Measurements from ENCODE around the gene NUDT8. TPM values are rescaled to one million over a fixed set of nuclear protein-coding genes. Genes with fewer than 3 reads are reported as not detected.
A peak's percentile ranks its signal among the peaks of the same experiment; 100 is the strongest.
"Not testable (repeated sequence)": the region's sequence is repeated elsewhere in the genome, so short reads cannot be mapped to it uniquely, and the experiment has no call there.

Gene NUDT8
- total and polyA plus RNA-seq, 5 donors, result 45.6 to 121 (median 83.3) TPM

DNA sequence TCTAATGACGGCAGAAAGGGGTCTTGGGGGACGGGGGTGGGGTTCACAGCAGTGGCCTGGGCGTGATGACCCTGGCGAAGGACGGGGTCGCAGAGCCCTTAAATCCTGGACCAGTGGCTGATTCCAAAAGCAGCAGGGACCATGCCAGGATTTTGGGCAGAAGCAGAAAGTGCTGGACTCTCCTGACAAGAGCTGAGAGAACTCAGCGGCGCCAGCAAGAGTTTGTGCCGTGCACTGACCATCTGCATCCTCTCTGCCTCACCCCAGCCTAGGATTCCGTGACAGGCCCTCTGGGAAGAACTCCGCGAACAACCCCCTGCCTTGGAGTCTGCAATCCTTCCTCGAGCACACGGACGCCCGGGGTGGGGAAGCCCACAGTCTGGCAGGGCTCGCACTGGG, 23.6 kb downstream of the NUDT8 start:
- H3K4me3 ChIP-seq (ENCODE audit: low read length), result peak overlapping the region; percentile 37
- WGBS, result 28% methylated on average over 17 of the region's 17 CpGs
- DNase-seq, result peak; percentile 30 to 68 (median 66)
- H3K4me1 ChIP-seq (ENCODE audit: control insufficient read depth, insufficient read depth, low read length), result no peaks in the 10 kb centered on the region
- H3K27ac ChIP-seq (ENCODE audit: low read length), result peak overlapping the region; percentile 32
- no peaks in the 10 kb centered on the region for H3K9me3 ChIP-seq (ENCODE audit: control insufficient read depth, low read length)
- intact Hi-C loops (cut with DNase I), result no loop called here
- H3K27me3 ChIP-seq (ENCODE audit: control insufficient read depth, insufficient read depth), result no peaks in the 10 kb centered on the region
- ATAC-seq, result peak; percentile 29 to 42

DNA sequence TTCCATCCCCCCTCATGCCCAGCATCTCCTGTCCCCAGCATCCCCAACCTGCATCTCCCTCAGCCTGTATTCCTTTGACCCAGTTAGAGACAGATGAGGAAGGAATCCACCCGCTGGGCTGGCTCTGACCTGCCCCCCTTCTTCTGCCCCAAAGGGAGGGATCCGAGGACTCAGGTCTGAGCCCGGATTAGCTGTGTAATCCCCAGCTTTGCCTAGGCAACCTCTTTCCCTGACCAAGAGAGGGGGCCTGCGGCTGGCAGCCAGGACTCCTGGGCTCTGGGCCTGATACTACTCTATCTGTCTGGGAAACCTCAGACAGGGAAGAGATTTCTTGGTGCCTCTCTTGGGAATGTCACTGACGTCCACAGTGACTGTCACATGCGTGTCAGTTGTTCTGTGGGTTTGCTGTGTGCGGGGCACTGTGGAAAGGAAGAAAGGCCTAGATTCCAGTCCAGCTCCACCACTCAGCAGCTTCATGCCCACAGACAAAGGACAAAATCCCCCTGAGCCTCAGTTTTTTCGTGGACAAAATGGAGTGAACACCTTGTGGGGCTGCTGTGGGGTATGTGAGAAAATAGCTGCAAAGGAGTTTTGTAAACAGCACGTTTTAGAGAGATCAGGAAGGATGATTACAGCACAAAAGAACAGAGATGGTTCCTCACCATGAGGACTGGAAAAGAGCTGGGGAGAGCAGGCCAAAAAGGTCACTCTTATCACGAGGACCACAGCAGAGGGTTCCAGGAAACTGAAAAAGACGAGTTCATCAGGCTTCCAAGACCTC, 24.3 kb downstream of the NUDT8 start:
- 58% methylated on average over 11 of the region's 11 CpGs for WGBS
- no peaks in the 10 kb centered on the region for H3K27me3 ChIP-seq (ENCODE audit: control insufficient read depth, insufficient read depth)
- intact Hi-C loops (cut with DNase I), result no loop called here
- no peak overlapping the region for H3K4me3 ChIP-seq (ENCODE audit: low read length)
- H3K9me3 ChIP-seq (ENCODE audit: control insufficient read depth, low read length), result no peaks in the 10 kb centered on the region
- no peaks in the 10 kb centered on the region for H3K4me1 ChIP-seq (ENCODE audit: control insufficient read depth, insufficient read depth, low read length)
- H3K27ac ChIP-seq (ENCODE audit: low read length), result peak overlapping the region; percentile 19
- DNase-seq (peak in 1 of 3 donors; percentile 18), ATAC-seq (no peak)

DNA sequence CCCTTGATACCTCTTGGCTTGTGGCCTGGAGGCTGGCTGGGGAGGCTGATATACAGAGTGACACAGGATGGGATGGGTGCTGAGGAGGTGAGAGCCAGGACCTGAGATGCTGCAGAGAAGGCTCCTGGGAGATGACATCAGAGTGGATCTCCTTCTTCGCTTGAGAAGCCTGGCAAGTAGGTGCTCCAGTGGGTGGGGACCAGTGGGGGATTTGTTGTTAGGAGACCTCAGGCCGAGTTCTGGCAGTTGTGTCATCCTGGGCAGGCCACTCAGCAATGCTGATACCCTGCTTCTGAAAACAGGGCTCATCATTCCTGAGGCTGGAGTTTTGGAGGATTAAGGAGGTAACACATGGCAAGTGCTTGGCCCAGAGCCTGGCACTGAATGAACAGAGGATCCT, 24.9 kb downstream of the NUDT8 start:
- Histone ChIP-seq H3K4me3 (ENCODE audit: low read length) (no peak overlapping the region), H3K27ac (ENCODE audit: low read length) (no peak overlapping the region), H3K9me3 (ENCODE audit: control insufficient read depth, low read length) (no peaks in the 10 kb centered on the region), H3K4me1 (ENCODE audit: control insufficient read depth, insufficient read depth, low read length) (no peaks in the 10 kb centered on the region), H3K27me3 (ENCODE audit: control insufficient read depth, insufficient read depth) (no peaks in the 10 kb centered on the region)
- DNase-seq (no peak), ATAC-seq (no peak)
- intact Hi-C loops (cut with DNase I), result no loop called here
- WGBS, result 83% methylated on average over 2 of the region's 2 CpGs

DNA sequence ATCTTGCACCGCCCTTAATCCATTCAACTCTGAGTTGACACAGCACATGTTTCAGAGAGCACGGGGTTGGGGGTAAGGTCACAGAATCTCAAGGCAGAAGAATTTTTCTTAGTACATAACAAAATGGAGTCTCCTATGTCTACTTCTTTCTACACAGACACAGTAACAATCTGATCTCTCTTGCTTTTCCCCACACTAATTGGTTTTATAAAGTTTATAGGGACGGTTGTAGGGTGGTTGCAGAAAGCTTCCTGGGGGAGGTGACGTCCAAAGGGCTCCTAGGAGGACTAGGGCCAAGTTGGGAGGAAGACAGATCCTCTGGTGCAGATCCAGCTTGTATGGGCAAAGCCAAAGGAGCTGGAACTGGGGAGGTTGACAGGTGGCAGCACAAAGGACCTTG, 25.6 kb downstream of the NUDT8 start:
- WGBS, result 59% methylated on average over 2 of the region's 4 CpGs
- H3K9me3 ChIP-seq (ENCODE audit: control insufficient read depth, low read length); H3K27ac ChIP-seq (ENCODE audit: low read length); intact Hi-C loops (cut with DNase I); H3K4me3 ChIP-seq (ENCODE audit: low read length); DNase-seq; ATAC-seq; H3K27me3 ChIP-seq (ENCODE audit: control insufficient read depth, insufficient read depth); H3K4me1 ChIP-seq (ENCODE audit: control insufficient read depth, insufficient read depth, low read length): not testable (repeated sequence)

DNA sequence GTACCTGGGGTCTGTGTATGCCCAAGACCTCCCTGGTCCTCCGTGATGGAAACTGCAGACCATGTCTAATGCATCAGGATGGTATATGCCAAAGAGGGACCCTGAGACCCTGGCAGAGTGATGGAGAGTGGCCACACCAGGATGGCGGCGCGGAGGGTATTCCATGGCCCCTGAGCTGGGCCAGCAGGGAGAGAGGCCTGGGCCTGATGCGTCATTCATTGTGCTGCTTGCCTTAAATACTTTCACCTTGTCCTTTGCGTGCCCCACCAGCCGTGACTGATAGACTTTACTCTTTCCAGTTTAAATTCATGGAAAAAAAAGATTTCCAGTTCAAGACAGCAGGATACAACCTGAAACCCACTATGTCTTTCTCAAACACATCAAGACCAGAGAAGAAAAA, 28.6 kb downstream of the NUDT8 start:
- Histone ChIP-seq H3K27ac (ENCODE audit: low read length) (no peak overlapping the region), H3K4me1 (ENCODE audit: control insufficient read depth, insufficient read depth, low read length) (no peaks in the 10 kb centered on the region), H3K9me3 (ENCODE audit: control insufficient read depth, low read length) (no peaks in the 10 kb centered on the region), H3K27me3 (ENCODE audit: control insufficient read depth, insufficient read depth) (no peaks in the 10 kb centered on the region), H3K4me3 (ENCODE audit: low read length) (no peak overlapping the region)
- 92% methylated on average over 7 of the region's 7 CpGs for WGBS
- intact Hi-C loops (cut with DNase I), result no loop called here
- DNase-seq (no peak), ATAC-seq (no peak)

DNA sequence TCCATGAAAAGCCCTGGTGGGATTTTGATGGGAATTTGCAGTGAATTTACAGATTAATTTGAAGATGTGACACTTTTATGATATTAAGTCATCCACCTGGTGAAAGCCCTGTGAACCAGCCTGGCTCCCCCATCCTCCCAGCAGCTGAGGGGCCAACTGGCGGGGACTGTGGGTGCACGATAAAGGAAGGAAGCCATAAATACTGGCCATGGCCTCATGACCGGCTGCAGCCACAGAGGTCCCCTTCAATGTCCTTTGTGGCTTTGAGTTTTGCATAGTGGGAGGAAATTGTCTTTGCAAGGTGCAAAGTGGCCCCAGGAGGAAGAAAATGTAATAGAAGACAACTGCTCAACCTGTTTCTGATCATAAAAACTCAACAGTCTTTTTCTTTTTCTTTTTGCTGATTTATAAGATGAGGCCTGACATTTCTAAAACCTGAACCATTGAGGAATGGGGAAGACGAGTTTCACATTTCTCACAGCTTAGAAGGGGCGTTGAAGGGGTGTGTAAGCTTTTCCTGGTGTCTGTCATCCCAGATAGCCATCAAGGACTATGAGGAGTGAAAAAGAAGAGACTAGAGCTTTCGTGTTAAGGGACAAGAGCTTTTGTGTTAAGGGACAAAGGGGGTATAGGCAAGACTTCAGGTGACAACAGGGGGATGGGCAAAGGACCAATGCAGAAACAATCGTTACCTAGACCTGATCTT, 29.3 kb downstream of the NUDT8 start:
- Histone ChIP-seq H3K9me3 (ENCODE audit: control insufficient read depth, low read length) (no peaks in the 10 kb centered on the region), H3K4me3 (ENCODE audit: low read length) (no peak overlapping the region), H3K27me3 (ENCODE audit: control insufficient read depth, insufficient read depth) (no peaks in the 10 kb centered on the region), H3K4me1 (ENCODE audit: control insufficient read depth, insufficient read depth, low read length) (no peaks in the 10 kb centered on the region), H3K27ac (ENCODE audit: low read length) (no peak overlapping the region)
- ATAC-seq (no peak), DNase-seq (no peak)
- intact Hi-C loops (cut with DNase I), result no loop called here
- 58% methylated on average over 7 of the region's 7 CpGs for WGBS

DNA sequence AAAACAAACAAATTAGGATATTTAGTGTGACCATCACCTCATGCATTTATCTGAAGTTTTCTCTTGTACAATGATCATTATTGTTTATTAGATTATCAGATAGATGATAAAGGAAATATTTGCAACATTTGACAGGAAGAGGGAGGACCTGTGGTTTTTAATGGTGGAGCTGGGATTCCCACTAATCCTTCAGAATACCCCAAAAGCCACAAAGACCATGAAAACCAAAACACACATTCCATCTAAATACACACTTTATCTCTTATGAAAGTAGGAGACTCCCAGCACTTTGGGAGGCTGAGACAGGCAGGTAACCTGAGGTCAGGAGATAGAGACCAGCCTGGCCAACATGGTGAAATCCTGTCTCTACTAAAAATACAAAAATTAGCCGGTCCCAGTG, 30.6 kb downstream of the NUDT8 start:
- Histone ChIP-seq H3K27me3 (ENCODE audit: control insufficient read depth, insufficient read depth) (no peaks in the 10 kb centered on the region), H3K9me3 (ENCODE audit: control insufficient read depth, low read length) (no peaks in the 10 kb centered on the region), H3K4me1 (ENCODE audit: control insufficient read depth, insufficient read depth, low read length) (no peaks in the 10 kb centered on the region), H3K27ac (ENCODE audit: low read length) (no peak overlapping the region), H3K4me3 (ENCODE audit: low read length) (no peak overlapping the region)
- DNase-seq, result no peak
- no peak for ATAC-seq
- intact Hi-C loops (cut with DNase I), result no loop called here
- WGBS, result 83% methylated on average over 1 of the region's 1 CpG

DNA sequence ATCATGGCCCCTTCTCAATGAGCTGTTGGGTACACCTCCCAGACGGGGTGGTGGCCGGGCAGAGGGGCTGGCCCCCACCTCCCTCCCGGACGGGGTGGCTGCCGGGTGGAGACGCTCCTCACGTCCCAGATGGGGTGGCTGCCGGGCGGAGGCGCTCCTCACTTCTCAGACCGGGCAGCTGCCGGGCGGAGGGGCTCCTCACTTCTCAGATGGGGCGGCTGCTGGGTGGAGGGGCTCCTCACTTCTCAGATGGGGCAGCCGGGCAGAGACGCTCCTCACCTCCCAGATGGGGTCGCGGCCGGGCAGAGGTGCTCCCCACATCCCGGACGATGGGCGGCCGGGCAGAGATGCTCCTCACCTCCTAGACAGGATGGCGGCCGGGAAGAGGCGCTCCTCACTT, 31.8 kb downstream of the NUDT8 start:
- ATAC-seq; H3K4me1 ChIP-seq (ENCODE audit: control insufficient read depth, insufficient read depth, low read length); H3K9me3 ChIP-seq (ENCODE audit: control insufficient read depth, low read length); H3K27ac ChIP-seq (ENCODE audit: low read length); intact Hi-C loops (cut with DNase I); H3K27me3 ChIP-seq (ENCODE audit: control insufficient read depth, insufficient read depth); H3K4me3 ChIP-seq (ENCODE audit: low read length): not testable (repeated sequence)
- WGBS, result 95% methylated on average over 26 of the region's 26 CpGs
- peak in 1 of 3 donors; percentile 58 for DNase-seq

DNA sequence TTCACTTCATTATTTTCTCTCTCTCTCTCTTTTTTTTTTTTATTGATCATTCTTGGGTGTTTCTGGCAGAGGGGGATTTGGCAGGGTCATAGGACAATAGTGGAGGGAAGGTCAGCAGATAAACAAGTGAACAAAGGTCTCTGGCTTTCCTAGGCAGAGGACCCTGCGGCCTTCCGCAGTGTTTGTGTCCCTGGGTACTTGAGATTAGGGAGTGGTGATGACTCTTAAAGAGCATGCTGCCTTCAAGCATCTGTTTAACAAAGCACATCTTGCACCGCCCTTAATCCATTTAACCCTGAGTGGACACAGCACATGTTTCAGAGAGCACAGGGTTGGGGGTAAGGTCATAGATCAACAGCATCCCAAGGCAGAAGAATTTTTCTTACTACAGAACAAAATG, 32.3 kb downstream of the NUDT8 start:
- H3K4me3 ChIP-seq (ENCODE audit: low read length); H3K9me3 ChIP-seq (ENCODE audit: control insufficient read depth, low read length); H3K4me1 ChIP-seq (ENCODE audit: control insufficient read depth, insufficient read depth, low read length); intact Hi-C loops (cut with DNase I); ATAC-seq; DNase-seq; H3K27ac ChIP-seq (ENCODE audit: low read length); H3K27me3 ChIP-seq (ENCODE audit: control insufficient read depth, insufficient read depth): not testable (repeated sequence)
- no CpG with 5 or more reads among the region's 3 CpGs for WGBS

DNA sequence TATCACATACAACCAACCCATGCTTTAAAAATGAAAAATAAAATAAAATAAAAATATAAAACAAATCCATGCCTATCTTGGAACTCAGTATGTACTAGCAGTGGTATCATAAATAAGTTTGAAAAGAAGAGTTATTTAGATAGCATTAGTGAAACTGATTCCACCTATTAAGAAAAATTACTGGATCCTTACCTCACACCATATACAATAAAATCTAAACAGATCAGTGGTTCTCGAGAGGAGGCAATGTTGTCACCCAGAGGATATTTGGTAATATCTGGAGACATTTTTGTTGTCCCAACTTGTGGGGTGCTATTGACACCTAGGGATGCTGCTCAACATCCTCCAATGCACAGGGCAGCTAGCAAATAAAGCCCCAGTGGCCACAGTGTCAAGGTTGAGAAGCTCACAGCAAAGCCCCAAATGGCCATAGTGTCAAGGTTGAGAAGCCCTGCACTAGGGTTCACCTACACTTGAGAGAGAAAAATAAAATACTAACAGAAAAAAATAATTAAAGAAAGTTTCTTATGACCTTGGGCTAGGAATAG, 32.9 kb downstream of the NUDT8 start:
- Histone ChIP-seq H3K4me1 (ENCODE audit: control insufficient read depth, insufficient read depth, low read length) (no peaks in the 10 kb centered on the region), H3K27me3 (ENCODE audit: control insufficient read depth, insufficient read depth) (no peaks in the 10 kb centered on the region), H3K9me3 (ENCODE audit: control insufficient read depth, low read length) (no peaks in the 10 kb centered on the region), H3K27ac (ENCODE audit: low read length) (no peak overlapping the region), H3K4me3 (ENCODE audit: low read length) (no peak overlapping the region)
- DNase-seq (no peak), ATAC-seq (no peak)
- intact Hi-C loops (cut with DNase I), result no loop called here
- WGBS, result 84% methylated on average over 1 of the region's 1 CpG

DNA sequence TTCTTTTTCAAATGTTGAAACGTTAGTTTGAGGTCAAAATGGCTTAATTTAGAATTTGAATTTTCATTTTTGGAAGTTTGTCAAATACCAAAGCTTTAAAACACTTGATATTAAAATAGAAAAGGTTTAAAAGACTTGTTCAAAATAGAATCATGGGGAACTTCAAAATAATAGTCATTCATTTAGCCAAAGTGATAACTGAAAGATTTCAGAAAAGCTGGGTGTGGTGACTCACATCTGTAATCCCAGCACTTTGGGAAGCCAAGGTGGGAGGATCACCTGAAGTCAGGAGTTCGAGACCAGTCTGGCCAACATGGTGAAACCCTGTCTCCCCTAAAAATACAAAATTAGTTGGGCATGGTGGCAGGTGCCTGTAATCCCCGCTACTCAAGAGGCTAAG, 35.3 kb downstream of the NUDT8 start:
- ATAC-seq (no peak), DNase-seq (no peak)
- H3K27ac ChIP-seq (ENCODE audit: low read length), result no peak overlapping the region
- intact Hi-C loops (cut with DNase I), result no loop called here
- no peaks in the 10 kb centered on the region for H3K27me3 ChIP-seq (ENCODE audit: control insufficient read depth, insufficient read depth)
- H3K4me1 ChIP-seq (ENCODE audit: control insufficient read depth, insufficient read depth, low read length), result no peaks in the 10 kb centered on the region
- no peak overlapping the region for H3K4me3 ChIP-seq (ENCODE audit: low read length)
- WGBS, result 64% methylated on average over 3 of the region's 3 CpGs
- H3K9me3 ChIP-seq (ENCODE audit: control insufficient read depth, low read length), result no peaks in the 10 kb centered on the region
